Non-pigmented ciliary epithelial cell (primary cell): ENCODE results near the gene CDH4.

Source experiments
- DNase-seq: peaks from one replicate; pipeline ENCODE4 v3.0.0-alpha.2; 2010; ENCODE audit warnings: low read depth

The CDH4 gene

DNA sequence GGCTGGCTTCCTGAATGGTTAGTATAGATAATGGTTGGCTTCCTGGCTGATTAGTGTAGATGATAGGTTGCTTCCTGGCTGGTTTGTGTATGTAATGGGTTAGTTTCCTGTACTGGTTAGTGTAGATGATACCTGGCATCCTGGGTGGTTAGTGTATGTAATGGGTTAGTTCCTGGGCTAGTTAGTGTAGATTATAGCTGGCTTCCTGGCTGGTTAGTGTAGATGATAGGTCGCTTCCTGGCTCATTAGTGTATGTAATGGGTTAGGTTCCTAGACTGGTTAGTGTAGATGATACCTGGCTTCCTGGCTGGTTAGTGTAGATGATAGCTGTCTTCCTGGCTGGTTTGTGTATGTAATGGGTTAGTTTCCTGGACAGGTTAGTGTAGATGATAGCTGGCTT lies 613.3 kb downstream of the CDH4 start:
- no peak for DNase-seq

DNA sequence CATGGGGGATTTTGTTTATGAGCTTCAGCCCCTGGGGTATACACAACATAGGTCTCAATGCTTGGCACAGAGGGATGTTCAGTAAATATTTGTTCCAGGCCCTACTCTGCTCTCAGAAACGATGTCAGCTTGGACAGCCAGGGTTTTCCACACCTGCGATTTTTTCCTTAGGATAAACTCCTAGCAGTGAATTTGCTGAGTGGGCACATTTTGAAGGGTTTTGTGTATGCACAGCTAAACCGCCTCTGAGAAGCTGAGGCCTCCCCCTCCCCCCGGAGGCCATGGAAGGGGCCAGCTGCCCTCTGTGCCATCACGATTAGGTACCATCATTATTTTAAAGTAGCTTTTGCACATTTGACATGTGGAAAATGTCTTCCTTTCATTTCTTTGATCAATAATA lies 614.1 kb downstream of the CDH4 start:
- DNase-seq, result no peak

GRCh38 chr20:61868006-61868405 lies 615.9 kb downstream of the CDH4 start:
- DNase-seq, result no peak

DNA sequence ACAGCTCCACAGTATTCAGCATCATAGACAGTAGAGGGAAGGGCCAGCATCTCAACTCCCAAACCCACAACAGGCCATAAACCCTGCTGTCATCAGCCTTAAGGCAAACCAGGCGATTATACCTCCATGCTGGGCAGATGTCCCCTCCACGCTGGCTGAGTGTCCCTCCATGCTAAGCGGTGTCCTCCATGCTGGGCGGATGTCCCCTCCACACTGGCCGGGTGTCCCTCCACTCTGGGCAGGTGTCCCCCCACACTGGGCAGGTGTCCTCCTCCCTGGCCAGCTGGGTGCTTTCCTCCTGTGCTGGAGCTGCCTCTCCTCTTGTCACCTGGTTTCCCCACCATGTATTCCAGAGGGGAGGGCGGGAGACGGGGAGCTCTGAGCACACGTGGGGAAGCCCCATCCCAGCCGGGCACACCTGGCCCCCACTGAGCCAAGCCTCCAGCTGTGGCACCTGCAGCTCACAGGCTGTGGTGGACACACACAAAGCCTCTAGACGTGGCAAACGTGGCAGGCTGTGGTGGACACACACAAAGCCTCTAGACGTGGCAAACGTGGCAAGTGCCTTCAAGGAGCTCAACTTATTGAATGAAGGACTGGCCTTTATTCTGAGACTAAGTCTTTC lies 616.5 kb downstream of the CDH4 start:
- DNase-seq, result no peak

DNA sequence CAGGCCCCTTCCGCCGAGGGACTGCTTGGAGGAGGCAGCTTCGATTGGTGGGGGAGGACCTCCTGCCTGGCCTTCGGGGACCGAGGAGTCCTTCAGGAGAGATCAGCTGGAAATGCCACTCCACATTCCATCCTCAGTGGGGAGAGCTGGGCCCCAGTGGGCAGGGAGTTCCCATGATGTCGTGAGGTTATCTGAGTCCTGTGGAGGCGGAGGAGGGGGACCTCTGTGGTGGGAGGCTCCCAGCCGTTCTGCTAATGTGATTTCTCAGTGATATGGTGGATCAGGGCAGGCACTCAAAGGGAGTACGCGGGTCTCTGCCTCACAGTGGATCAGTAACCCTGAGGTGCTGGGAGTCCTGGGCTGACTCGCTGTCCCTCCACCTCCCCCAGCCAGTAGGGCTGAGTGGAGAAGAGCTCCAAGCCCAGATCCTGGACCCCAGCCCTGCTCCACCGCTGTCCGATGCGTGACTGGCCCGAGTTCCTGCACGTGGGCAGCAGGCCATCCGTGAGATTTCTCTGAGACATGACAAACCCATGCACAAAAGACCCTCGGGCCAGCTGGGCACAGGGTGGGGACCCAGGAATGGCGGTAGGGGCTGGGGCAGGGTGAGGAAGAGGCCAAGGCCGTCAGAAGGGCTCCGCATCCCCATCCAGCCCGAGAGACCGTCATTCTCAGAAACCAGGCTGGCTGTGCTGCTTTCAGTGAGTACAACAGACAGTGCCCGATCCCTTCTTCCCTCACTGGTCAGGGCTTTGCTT lies 617.9 kb downstream of the CDH4 start:
- no peak for DNase-seq

GRCh38 chr20:61871160-61871559 lies 619.1 kb downstream of the CDH4 start:
- DNase-seq, result no peak

GRCh38 chr20:61871913-61872312 lies 619.9 kb downstream of the CDH4 start:
- no peak for DNase-seq

GRCh38 chr20:61872371-61872900 lies 620.4 kb downstream of the CDH4 start:
- no peak for DNase-seq

- no peak for DNase-seq
Measured at GRCh38 chr20:61873651-61874420, 621.8 kb downstream of the CDH4 start.

DNA sequence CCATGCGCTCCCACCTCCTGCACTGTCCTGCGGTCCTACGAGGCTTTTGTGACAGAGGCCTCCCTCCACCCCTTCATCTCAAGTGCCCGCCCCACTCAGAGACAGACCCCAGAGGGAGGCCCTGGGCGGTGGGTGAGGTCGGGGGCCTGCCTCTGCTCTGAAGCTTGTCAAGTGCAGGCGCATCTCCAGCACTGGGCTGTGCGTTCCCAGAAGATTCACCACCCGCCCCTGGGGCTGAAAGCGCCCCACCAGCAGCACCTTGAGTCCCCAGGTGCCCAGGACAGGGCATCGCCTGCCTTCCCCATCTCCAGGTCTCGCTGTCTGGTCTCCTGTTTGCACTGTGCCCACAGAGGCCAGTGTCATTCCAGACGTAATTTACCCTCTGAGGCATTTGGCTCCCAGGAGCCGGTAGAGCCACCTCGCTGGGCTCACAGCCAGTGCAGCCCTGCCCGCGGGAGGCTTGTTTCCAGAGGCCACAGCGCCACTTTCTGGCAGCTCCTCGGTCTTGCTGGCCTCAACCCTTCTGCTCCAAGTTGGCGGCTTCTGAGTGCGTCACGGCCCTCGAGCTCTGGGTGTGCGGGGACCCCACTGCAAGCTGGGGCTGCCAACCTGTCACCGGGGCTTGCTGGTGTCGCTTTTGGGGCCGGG lies 622.5 kb downstream of the CDH4 start:
- no peak for DNase-seq

DNA sequence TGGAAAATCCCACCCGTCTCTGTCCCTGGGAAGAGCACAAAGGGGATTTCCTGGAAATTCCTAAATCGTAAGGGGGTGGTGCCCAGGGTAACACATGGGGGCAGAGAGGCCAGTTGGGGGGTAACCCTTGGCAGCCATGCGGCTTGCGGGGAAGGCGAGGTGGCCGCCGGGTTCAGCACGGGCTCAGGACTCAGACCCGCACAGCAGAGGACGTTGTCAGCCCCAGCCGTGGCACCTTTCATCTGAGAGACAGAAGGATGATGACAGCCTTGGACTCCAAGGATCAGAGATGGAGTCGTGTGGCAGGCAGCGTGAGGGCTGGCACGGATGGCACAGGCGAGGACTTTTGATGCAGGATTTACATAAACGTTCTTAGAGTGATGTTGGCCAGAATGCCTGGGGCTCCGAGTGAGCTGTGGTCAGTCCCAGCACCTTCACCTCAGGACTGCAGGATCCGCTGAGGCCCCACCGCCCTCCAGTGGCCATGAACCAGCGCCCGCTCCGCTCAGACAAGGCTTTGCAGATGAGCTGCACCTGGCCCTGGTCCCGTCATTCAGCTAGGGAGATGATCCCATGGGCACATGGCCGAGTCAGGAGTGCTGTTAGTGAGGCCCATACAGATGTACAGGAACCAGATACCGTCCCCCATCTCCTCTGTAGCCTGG lies 623.3 kb downstream of the CDH4 start:
- DNase-seq, result no peak

DNA sequence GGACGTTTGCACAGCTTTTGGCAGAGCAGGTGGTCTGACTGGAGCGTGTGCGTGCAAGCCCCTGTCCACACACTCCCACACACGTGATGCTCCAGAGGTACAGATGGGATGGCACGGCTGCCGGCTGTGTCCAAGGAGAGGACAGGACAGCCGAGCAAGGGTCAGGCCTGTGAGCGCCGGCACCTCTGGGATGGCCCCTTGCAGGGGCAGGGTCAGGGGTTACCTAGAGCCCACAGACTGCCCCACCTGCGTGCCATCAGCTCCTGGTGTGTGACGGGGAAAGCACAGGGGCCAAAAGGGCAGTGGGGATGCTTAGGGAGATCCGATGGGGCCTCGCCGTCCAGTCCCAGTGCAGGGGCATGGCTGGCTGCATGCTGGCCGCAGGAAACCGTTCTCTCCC lies 623.9 kb downstream of the CDH4 start:
- DNase-seq, result no peak

DNA sequence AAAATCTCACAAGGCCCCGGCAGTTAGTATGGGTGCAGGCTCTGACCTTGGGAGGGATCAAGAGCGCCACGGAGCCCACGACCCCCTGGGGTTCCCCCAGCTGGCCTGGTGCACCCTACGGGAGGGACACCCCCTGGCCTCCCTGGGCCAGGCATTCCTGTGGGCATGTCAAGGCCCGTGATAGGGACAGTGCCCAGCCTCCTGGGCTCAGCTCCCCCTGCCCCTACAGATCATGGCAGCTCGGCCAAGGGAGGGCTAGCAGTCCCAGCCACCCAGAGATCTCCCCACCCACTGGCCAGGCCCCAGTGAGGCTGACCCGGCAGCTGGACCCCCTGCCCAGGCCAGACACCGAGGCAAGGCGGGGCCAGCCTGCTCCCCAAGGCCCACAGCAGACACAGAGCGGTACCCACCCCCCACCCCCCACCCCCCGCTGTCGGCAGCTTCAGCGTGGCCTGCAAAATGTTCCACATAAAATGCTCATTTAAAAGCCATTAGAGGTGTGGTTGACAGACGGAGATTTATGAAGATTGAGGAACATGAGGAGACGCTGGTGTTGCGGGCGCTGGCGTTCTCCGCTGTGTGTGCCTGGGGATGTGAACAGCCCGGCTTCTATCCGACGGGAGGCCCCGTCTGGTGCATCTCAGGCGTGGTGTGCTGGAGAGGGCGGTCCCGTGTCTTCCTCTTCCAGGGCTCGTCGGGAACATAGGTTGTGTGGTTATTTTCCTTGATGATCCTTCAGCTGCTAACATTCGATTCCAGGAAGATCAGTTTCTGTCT lies 625.1 kb downstream of the CDH4 start:
- no peak for DNase-seq

DNA sequence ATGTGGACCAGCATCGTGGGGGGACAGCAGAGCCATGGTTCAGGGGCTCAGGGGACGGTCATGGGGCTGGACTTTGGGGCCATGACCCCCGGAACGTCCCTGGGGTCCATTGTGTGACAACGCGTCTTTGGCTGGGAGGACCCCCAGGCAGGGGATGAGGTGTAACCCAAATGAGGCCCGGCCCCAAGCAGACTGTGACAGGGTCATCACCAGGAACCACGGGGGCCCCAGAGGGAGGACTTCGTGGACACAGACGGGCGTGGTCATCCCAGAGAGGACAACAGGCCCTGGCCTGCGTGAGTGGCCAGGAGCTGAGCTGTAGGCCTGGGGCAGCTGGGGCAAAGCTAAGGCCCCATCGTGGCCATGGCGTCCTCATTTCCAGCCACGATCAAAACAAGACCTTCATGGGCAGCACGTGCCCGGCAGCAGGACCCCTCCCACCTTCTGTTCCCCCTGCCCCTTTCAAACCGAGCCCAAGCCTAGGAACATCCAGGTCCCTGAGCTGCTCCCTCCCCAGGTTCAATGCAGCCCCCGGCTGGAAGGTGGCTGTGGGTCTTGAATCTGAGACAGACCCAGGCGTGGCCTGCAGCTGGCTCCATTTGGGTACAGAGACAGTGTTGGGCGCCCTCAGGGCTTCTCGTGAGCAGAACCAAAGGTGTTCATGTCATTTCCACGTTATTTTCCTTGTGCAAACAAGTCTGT lies 625.9 kb downstream of the CDH4 start:
- no peak for DNase-seq

GRCh38 chr20:61878478-61879302 lies 626.6 kb downstream of the CDH4 start:
- no peak for DNase-seq

- no peak for DNase-seq
Measured at GRCh38 chr20:61879303-61879620, 627.2 kb downstream of the CDH4 start.

GRCh38 chr20:61879694-61880093 lies 627.6 kb downstream of the CDH4 start:
- no peak for DNase-seq

DNA sequence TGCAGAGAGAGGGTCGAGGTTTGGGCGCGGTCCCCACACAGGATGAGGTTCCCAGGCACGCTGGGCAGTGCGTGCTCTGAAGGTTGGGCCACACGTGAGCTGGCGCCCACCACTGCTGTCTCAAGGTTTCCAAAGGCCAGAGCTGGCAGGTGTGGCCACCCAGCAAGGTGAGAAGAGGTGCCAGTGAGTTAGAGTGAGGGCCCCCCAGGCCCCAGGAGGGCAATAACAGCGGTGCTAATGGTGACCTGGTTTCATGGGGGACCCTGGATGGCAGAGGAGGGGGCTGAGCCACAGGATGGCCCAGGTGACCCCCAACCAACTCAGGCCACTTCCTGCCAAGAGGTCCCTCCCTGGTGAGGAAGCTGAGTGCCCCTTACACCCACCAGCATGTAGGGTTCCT lies 628.6 kb downstream of the CDH4 start:
- no peak for DNase-seq

- DNase-seq, result no peak
Measured at GRCh38 chr20:61881416-61881815, 629.4 kb downstream of the CDH4 start.

DNA sequence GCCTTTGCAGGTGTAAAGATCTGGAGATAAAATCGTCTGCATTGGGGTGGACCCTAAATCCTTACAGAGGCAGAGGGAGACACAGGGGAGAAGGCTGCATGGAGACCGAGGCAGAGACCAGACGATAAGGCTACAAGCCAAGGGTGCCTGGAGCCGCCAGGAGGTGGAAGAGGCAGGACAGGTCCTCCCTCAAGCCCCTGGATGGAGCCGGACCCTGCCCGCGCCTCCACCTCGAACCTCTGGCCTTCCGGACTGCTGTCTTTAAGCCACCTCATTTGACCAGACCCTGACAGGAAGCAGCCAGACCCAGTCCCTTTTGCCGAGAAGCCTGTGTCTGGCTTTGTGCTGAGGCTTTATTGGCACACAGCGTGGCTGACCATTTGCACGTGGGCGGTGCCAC lies 629.8 kb downstream of the CDH4 start:
- no peak for DNase-seq
